ENCODE data around the gene GPC4.

DNA sequence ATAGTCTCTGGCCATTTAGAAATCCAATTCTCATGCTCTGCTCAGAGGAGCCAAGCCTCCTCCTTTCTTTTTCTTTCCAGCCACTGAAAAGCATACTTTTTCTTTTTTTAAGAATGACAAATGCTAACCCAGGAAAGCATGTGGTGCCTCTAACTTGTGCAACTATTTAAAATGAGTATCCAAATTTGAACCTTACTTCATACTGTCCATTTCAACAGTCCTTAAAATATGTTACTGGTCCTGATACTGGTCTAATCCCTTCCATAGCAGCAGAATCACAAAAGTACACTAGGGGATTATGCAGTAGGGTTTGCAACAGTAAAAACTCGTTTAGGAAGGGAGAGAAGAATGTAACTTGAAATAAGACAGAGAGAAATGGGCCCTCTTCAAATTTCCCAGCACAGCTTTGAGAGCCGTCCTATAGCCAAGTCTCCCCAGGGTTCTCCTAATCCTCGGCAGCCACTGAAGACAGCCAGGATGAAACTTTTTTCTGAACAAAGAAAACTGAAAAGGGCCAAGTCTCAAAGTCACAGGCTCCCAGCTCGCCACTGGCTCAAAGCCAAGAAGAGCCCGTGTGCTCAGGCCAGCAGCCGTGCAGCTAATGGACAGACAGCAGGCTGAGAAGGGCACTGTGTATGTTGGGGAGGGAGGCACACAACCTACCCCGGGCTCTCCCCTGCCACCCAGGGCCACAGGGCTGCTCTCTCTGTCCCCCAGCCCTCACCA lies 39.5 kb downstream of the GPC4 start:
- TF ChIP-seq, protein P1, sequence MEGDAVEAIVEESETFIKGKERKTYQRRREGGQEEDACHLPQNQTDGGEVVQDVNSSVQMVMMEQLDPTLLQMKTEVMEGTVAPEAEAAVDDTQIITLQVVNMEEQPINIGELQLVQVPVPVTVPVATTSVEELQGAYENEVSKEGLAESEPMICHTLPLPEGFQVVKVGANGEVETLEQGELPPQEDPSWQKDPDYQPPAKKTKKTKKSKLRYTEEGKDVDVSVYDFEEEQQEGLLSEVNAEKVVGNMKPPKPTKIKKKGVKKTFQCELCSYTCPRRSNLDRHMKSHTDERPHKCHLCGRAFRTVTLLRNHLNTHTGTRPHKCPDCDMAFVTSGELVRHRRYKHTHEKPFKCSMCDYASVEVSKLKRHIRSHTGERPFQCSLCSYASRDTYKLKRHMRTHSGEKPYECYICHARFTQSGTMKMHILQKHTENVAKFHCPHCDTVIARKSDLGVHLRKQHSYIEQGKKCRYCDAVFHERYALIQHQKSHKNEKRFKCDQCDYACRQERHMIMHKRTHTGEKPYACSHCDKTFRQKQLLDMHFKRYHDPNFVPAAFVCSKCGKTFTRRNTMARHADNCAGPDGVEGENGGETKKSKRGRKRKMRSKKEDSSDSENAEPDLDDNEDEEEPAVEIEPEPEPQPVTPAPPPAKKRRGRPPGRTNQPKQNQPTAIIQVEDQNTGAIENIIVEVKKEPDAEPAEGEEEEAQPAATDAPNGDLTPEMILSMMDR (conservative IDR thresholded peaks at IDR 0.05 in 1 of 2, IDR thresholded peaks at IDR 0.05 in 1 of 2; ENCODE audit: low read depth in 1 of 2, low read length in 2 of 2): no peak
- TF ChIP-seq EZH2 (IDR thresholded peaks at IDR 0.05; ENCODE audit: low read length, missing control alignments): no peak

Measured in fibroblast of lung (primary cell).